OCI-LY1 (cell line): ENCODE results near the gene TNN.

Experiments
- H2AFZ ChIP-seq: fragments of 200-600 bp; sonication (generic), shearing (Covaris generic); 2 replicates; pipeline ENCODE4 v1.6.0; 2014; ENCODE audit warnings: antibody characterized with exemption, mild to moderate bottlenecking, low read length
- H3F3A ChIP-seq: fragments of 200-600 bp; sonication (generic), shearing (Covaris generic); 2 replicates; pipeline ENCODE4 v1.6.0; 2014; ENCODE audit warnings: mild to moderate bottlenecking, antibody characterized with exemption, low read length, moderate library complexity; ENCODE audit not compliant: insufficient read depth
- H3K27ac ChIP-seq: fragments of 200-600 bp; sonication (generic); 2 replicates; pipeline ENCODE4 v1.5.1; 2014; ENCODE audit warnings: low read length, mixed run types, mild to moderate bottlenecking, low read depth; ENCODE audit not compliant: poor library complexity, severe bottlenecking
- H3K27me3 ChIP-seq: fragments of 200-600 bp; sonication (generic); 2 replicates; pipeline ENCODE4 v1.6.0; 2014; ENCODE audit warnings: antibody characterized with exemption, mild to moderate bottlenecking, low read length, moderate library complexity; ENCODE audit not compliant: insufficient read depth
- H3K36me3 ChIP-seq: fragments of 200-600 bp; sonication (generic); 2 replicates; pipeline ENCODE4 v1.6.1; 2014; ENCODE audit warnings: mild to moderate bottlenecking, antibody characterized with exemption, low read length, moderate library complexity, mixed read lengths; ENCODE audit not compliant: insufficient read depth
- H3K4me1 ChIP-seq: fragments of 200-600 bp; sonication (generic); 2 replicates; pipeline ENCODE4 v1.5.1; 2014; ENCODE audit warnings: mild to moderate bottlenecking, low read length, moderate library complexity; ENCODE audit not compliant: insufficient read depth, severe bottlenecking
- H3K4me2 ChIP-seq: fragments of 200-600 bp; sonication (generic), shearing (Covaris generic); 2 replicates; pipeline ENCODE4 v1.6.1; 2014; ENCODE audit warnings: low read length
- H3K4me3 ChIP-seq: fragments of 200-600 bp; sonication (generic); 2 replicates; pipeline ENCODE4 v1.5.1; 2014; ENCODE audit warnings: low read length, low read depth, mild to moderate bottlenecking, mixed read lengths; ENCODE audit not compliant: poor library complexity, severe bottlenecking
- H3K79me2 ChIP-seq: fragments of 200-600 bp; shearing (Covaris generic); 2 replicates; pipeline ENCODE4 v1.6.1; 2016; ENCODE audit warnings: mixed run types, low read length, mixed read lengths; ENCODE audit not compliant: insufficient read depth
- H3K9ac ChIP-seq: fragments of 200-600 bp; sonication (generic), shearing (Covaris generic); 2 replicates; pipeline ENCODE4 v1.6.1; 2014; ENCODE audit warnings: mild to moderate bottlenecking, low read length, mixed read lengths
- H3K9me2 ChIP-seq: fragments of 200-600 bp; sonication (generic), shearing (Covaris generic); 2 replicates; pipeline ENCODE4 v1.6.1; 2014; ENCODE audit warnings: low read depth, mild to moderate bottlenecking, low read length, mixed read lengths
- H3K9me3 ChIP-seq: fragments of 200-600 bp; shearing (Covaris generic); 2 replicates; pipeline ENCODE4 v1.6.1; 2014; ENCODE audit warnings: low read length, mixed read lengths
- H4K20me1 ChIP-seq: fragments of 200-600 bp; sonication (generic), shearing (Covaris generic); 2 replicates; pipeline ENCODE4 v1.6.0; 2016; ENCODE audit warnings: mild to moderate bottlenecking, low read length; ENCODE audit not compliant: insufficient read depth
- CTCF ChIP-seq: fragments of 200-600 bp; sonication (generic), shearing (Covaris generic); IDR thresholded peaks from 2 replicates; pipeline ENCODE4 v1.5.1; 2017; ENCODE audit warnings: mild to moderate bottlenecking, antibody characterized with exemption, low read length, moderate library complexity, mixed read lengths
- EZH2 ChIP-seq: fragments of 200-600 bp; sonication (generic), shearing (Covaris generic); IDR thresholded peaks from 2 replicates; pipeline ENCODE4 v1.8.0; 2017; ENCODE audit warnings: borderline replicate concordance, mixed run types, mild to moderate bottlenecking, antibody characterized with exemption, low read length, moderate library complexity, mixed read lengths

TNN gene

GRCh38 chr1:175176246-175176645 is 108.6 kb downstream of the TNN start:
- Histone ChIP-seq H3K9me2 (no peaks in the 10 kb centered on the region), H3K4me2 (no peak overlapping the region), H3K4me1 (no peaks in the 10 kb centered on the region), H4K20me1 (no peaks in the 10 kb centered on the region), H3K9ac (no peak overlapping the region), H3K9me3 (no peaks in the 10 kb centered on the region), H2AFZ (no peak overlapping the region), H3K36me3 (peaks cover 4% of the 10 kb centered on the region; the same call in 1 of the 2 replicates), H3F3A (no peaks in the 10 kb centered on the region), H3K79me2 (no peaks in the 10 kb centered on the region), H3K27ac (no peak overlapping the region), H3K4me3 (no peak overlapping the region), H3K27me3 (no peaks in the 10 kb centered on the region)
- no peak for TF ChIP-seq EZH2
- no peak for TF ChIP-seq CTCF

- Histone ChIP-seq H3K4me1 (no peaks in the 10 kb centered on the region), H3K9ac (no peak overlapping the region)
Observed at GRCh38 chr1:175178056-175178455, 110.4 kb downstream of the TNN start.

GRCh38 chr1:175178456-175178855 is 110.8 kb downstream of the TNN start:
- Histone ChIP-seq H3K9me2 (no peaks in the 10 kb centered on the region), H3K4me2 (no peak overlapping the region), H3K79me2 (no peaks in the 10 kb centered on the region), H3K4me3 (no peak overlapping the region), H2AFZ (no peak overlapping the region), H4K20me1 (no peaks in the 10 kb centered on the region), H3K9me3 (no peaks in the 10 kb centered on the region), H3F3A (no peaks in the 10 kb centered on the region), H3K4me1 (no peaks in the 10 kb centered on the region), H3K9ac (no peak overlapping the region), H3K36me3 (peaks cover 4% of the 10 kb centered on the region; the same call in 1 of the 2 replicates), H3K27ac (no peak overlapping the region), H3K27me3 (no peaks in the 10 kb centered on the region)
- TF ChIP-seq EZH2 (no peak), CTCF (no peak)

More at GRCh38 chr1:175178056-175178455, 110.4 kb downstream of the TNN start:
- no peaks in the 10 kb centered on the region for H3K9me3 ChIP-seq
- no peaks in the 10 kb centered on the region for H3F3A ChIP-seq
- H3K36me3 ChIP-seq = peaks cover 4% of the 10 kb centered on the region; the same call in 1 of the 2 replicates
- no peak overlapping the region for H3K27ac ChIP-seq
- no peak overlapping the region for H3K4me3 ChIP-seq
- H3K79me2 ChIP-seq = no peaks in the 10 kb centered on the region
- H3K27me3 ChIP-seq = no peaks in the 10 kb centered on the region
- H3K9me2 ChIP-seq = no peaks in the 10 kb centered on the region
- H3K4me2 ChIP-seq = no peak overlapping the region
- no peak overlapping the region for H2AFZ ChIP-seq
- no peak for TF ChIP-seq EZH2
- no peak for TF ChIP-seq CTCF
- H4K20me1 ChIP-seq = no peaks in the 10 kb centered on the region
